ENCODE data around the gene SEMA6B.
A peak's percentile ranks its signal among the peaks of the same experiment; 100 is the strongest.
"Not testable (repeated sequence)": the region's sequence is repeated elsewhere in the genome, so short reads cannot be mapped to it uniquely, and the experiment has no call there.

The SEMA6B gene

GRCh38 chr19:4543842-4544647 is 15.4 kb downstream of the SEMA6B start:
- DNase-seq: no peak

GRCh38 chr19:4542896-4543841 is 16.3 kb downstream of the SEMA6B start:
- DNase-seq: no peak

GRCh38 chr19:4541806-4542145 is 17.7 kb downstream of the SEMA6B start:
- DNase-seq: not testable (repeated sequence)

GRCh38 chr19:4541114-4541805 is 18.2 kb downstream of the SEMA6B start:
- no peak for DNase-seq

GRCh38 chr19:4539693-4540581 is 19.5 kb downstream of the SEMA6B start, which contains the start of gene LRG1:
TSS of gene LRG1 (minus strand) at chr19:4540036. CDS start at chr19:4540013, 23 bp downstream.
- DNase-seq: no peak

GRCh38 chr19:4539169-4539692 is 20.3 kb downstream of the SEMA6B start:
- no peak for DNase-seq

- no peak for DNase-seq
Observed at GRCh38 chr19:4538601-4538954, 20.9 kb downstream of the SEMA6B start.

GRCh38 chr19:4537953-4538600 is 21.4 kb downstream of the SEMA6B start:
- no peak for DNase-seq

GRCh38 chr19:4536798-4537197 is 22.7 kb downstream of the SEMA6B start:
- no peak for DNase-seq

GRCh38 chr19:4534836-4535658 is 24.4 kb downstream of the SEMA6B start, which contains the start of gene PLIN5:
TSS of gene PLIN5 (minus strand) at chr19:4535224. CDS start at chr19:4534074, 1,150 bp downstream.
- DNase-seq: peak; percentile 56

- DNase-seq: no peak
Observed at GRCh38 chr19:4533835-4534424, 25.6 kb downstream of the SEMA6B start.

- no peak for DNase-seq
Observed at GRCh38 chr19:4533334-4533733, 26.1 kb downstream of the SEMA6B start.

- no peak for DNase-seq
Observed at GRCh38 chr19:4531562-4532165, 27.8 kb downstream of the SEMA6B start.

GRCh38 chr19:4529924-4530522 is 29.5 kb downstream of the SEMA6B start:
- no peak for DNase-seq

GRCh38 chr19:4528843-4529242 is 30.6 kb downstream of the SEMA6B start:
- no peak for DNase-seq

GRCh38 chr19:4527377-4527776 is 32.1 kb downstream of the SEMA6B start:
- DNase-seq: not testable (repeated sequence)

GRCh38 chr19:4525563-4526002 is 33.9 kb downstream of the SEMA6B start:
- no peak for DNase-seq

GRCh38 chr19:4524808-4525562 is 34.5 kb downstream of the SEMA6B start:
- DNase-seq: peak; percentile 72
